PC-9 (cell line): ENCODE data around the gene TDRD6.
"Not testable (repeated sequence)": the region's sequence is repeated elsewhere in the genome, so short reads cannot be mapped to it uniquely, and the experiment has no call there.

Experiments
- CTCF ChIP-seq: fragments of 200-600 bp; sonication (generic); conservative IDR thresholded peaks from 2 replicates; pipeline ENCODE4 v1.6.1; 2017; ENCODE audit warnings: mixed run types, antibody characterized with exemption, mild to moderate bottlenecking, moderate library complexity
- EZH2 ChIP-seq: fragments of 200-600 bp; sonication (generic); IDR thresholded peaks from 2 replicates; pipeline ENCODE4 v1.8.0; 2017; ENCODE audit warnings: antibody characterized with exemption, low read depth

DNA sequence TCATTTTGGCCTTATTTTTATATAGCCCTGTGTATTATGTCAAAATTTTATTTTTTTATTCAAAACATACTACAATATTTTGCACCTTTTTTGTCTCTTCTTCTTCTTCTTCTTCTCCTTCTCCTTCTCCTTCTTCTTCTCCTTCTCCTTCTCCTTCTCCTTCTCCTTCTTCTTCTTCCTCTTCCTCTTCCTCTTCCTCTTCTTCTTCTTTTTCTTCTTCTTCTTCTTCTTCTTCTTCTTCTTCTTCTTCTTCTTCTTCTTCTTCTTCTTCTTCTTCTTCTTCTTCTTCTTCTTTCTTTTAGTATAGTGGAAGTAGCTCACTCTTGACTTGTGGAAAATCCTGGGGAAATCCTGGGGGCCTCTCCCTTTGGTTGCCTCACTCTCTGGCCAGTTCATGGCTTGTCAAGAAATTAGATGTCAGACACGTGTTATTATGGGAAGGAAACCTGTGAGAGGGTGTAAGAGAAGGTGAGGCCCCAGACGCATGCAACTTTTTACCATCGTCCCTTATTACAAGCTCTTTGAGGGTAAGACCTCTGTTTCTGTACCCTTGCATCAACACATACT is 56.6 kb downstream of the TDRD6 start:
- TF ChIP-seq CTCF, EZH2: not testable (repeated sequence)
